SU-DHL-6 (cell line): ENCODE data around the gene CHST6.

Experiments used
- H2AFZ ChIP-seq: fragments of 200-600 bp; sonication (generic); 2 replicates; pipeline ENCODE4 v1.6.1; 2014; ENCODE audit warnings: low read depth, mild to moderate bottlenecking, moderate library complexity, mixed read lengths, antibody characterized with exemption, low read length; ENCODE audit not compliant: severe bottlenecking
- H3F3A ChIP-seq: fragments of 200-600 bp; shearing (Covaris generic); 2 replicates; pipeline ENCODE4 v1.6.0; 2016; ENCODE audit warnings: antibody characterized with exemption, mild to moderate bottlenecking; ENCODE audit not compliant: insufficient read depth
- H3K27ac ChIP-seq: fragments of 200-600 bp; sonication (generic); 2 replicates; pipeline ENCODE4 v1.5.1; 2016; ENCODE audit warnings: low read depth, mild to moderate bottlenecking, low read length, moderate library complexity, mixed read lengths
- H3K27me3 ChIP-seq: fragments of 200-600 bp; sonication (generic), shearing (Covaris generic); 2 replicates; pipeline ENCODE4 v1.6.0; 2014; ENCODE audit warnings: mild to moderate bottlenecking, low read length
- H3K36me3 ChIP-seq: fragments of 200-600 bp; sonication (generic); 2 replicates; pipeline ENCODE4 v1.6.1; 2014; ENCODE audit warnings: mild to moderate bottlenecking, low read length, mixed read lengths
- H3K4me2 ChIP-seq: fragments of 300-600, 200-600 bp; shearing (Covaris generic), sonication (generic); 2 replicates; pipeline ENCODE4 v1.6.0; 2014; ENCODE audit warnings: low read length, low read depth, mild to moderate bottlenecking; ENCODE audit not compliant: poor library complexity, severe bottlenecking
- H3K4me3 ChIP-seq: fragments of 200-600 bp; sonication (generic); 2 replicates; pipeline ENCODE4 v1.5.1; 2014; ENCODE audit warnings: antibody characterized with exemption, low read length, mild to moderate bottlenecking, mixed read lengths; ENCODE audit not compliant: insufficient read depth, poor library complexity, severe bottlenecking
- H3K79me2 ChIP-seq: fragments of 200-600 bp; sonication (generic); 2 replicates; pipeline ENCODE4 v1.6.1; 2014; ENCODE audit warnings: mild to moderate bottlenecking, low read length, moderate library complexity; ENCODE audit not compliant: insufficient read depth
- H3K9ac ChIP-seq: fragments of 200-600 bp; sonication (generic); 2 replicates; pipeline ENCODE4 v1.7.0; 2014; ENCODE audit warnings: mild to moderate bottlenecking, low read length
- H3K9me2 ChIP-seq: fragments of 200-600 bp; sonication (generic); replicated peaks from 2 replicates; pipeline ENCODE4 v1.6.1; 2014; ENCODE audit warnings: low read length; ENCODE audit not compliant: insufficient read depth
- H3K9me3 ChIP-seq: fragments of 200-600 bp; sonication (generic); 2 replicates; pipeline ENCODE4 v1.6.1; 2014; ENCODE audit warnings: low read length, mixed read lengths; ENCODE audit not compliant: insufficient read depth
- H4K20me1 ChIP-seq: fragments of 200-600 bp; sonication (generic); 2 replicates; pipeline ENCODE4 v1.6.1; 2014; ENCODE audit warnings: low read depth, mild to moderate bottlenecking, antibody characterized with exemption, low read length, moderate library complexity, mixed read lengths
- CTCF ChIP-seq: fragments of 200-600 bp; sonication (generic); IDR thresholded peaks from one replicate; pipeline ENCODE4 v1.5.1; 2017; ENCODE audit warnings: antibody characterized with exemption, mild to moderate bottlenecking, low read length, moderate library complexity; ENCODE audit not compliant: insufficient read depth, poor library complexity, severe bottlenecking
- EZH2phosphoT487 ChIP-seq: fragments of 200-600 bp; sonication (generic), shearing (Covaris generic); conservative IDR thresholded peaks from 2 replicates; pipeline ENCODE4 v1.6.1; 2018; ENCODE audit warnings: mild to moderate bottlenecking, antibody characterized with exemption, low read length, moderate library complexity, mixed read lengths

Gene CHST6

GRCh38 chr16:75534560-75535205 lies 39.4 kb upstream of the CHST6 start:
- H3K9me3 ChIP-seq = no peaks in the 10 kb centered on the region
- H3K79me2 ChIP-seq = no peaks in the 10 kb centered on the region
- H3K36me3 ChIP-seq = no peaks in the 10 kb centered on the region
- H3K27ac ChIP-seq = no peak overlapping the region
- H4K20me1 ChIP-seq = no peaks in the 10 kb centered on the region
- H2AFZ ChIP-seq = no peak overlapping the region
- H3F3A ChIP-seq = no peaks in the 10 kb centered on the region
- no peak for TF ChIP-seq CTCF
- no peak for TF ChIP-seq EZH2phosphoT487
- H3K9me2 ChIP-seq = no peaks in the 10 kb centered on the region
- no peaks in the 10 kb centered on the region for H3K27me3 ChIP-seq
- no peak overlapping the region for H3K9ac ChIP-seq
- no peak overlapping the region for H3K4me3 ChIP-seq
- no peak overlapping the region for H3K4me2 ChIP-seq

GRCh38 chr16:75532791-75533190 lies 37.5 kb upstream of the CHST6 start:
- H3K36me3 ChIP-seq = no peaks in the 10 kb centered on the region

GRCh38 chr16:75532142-75532765 lies 37.0 kb upstream of the CHST6 start:
- Histone ChIP-seq H3K9ac (no peak overlapping the region), H3K4me2 (no peak overlapping the region), H3K27me3 (no peaks in the 10 kb centered on the region), H3F3A (no peaks in the 10 kb centered on the region), H4K20me1 (no peaks in the 10 kb centered on the region), H3K79me2 (no peaks in the 10 kb centered on the region), H3K9me3 (no peaks in the 10 kb centered on the region), H3K36me3 (no peaks in the 10 kb centered on the region), H2AFZ (no peak overlapping the region), H3K4me3 (no peak overlapping the region), H3K9me2 (no peaks in the 10 kb centered on the region), H3K27ac (no peak overlapping the region)
- TF ChIP-seq EZH2phosphoT487 = no peak

More at GRCh38 chr16:75532791-75533190, 37.5 kb upstream of the CHST6 start:
- TF ChIP-seq EZH2phosphoT487 (no peak), CTCF (no peak)
- H3K4me3 ChIP-seq = no peak overlapping the region
- no peaks in the 10 kb centered on the region for H3K9me2 ChIP-seq
- no peaks in the 10 kb centered on the region for H4K20me1 ChIP-seq
- no peaks in the 10 kb centered on the region for H3F3A ChIP-seq
- H3K9me3 ChIP-seq = no peaks in the 10 kb centered on the region
- no peak overlapping the region for H2AFZ ChIP-seq
- H3K27me3 ChIP-seq = no peaks in the 10 kb centered on the region
- no peak overlapping the region for H3K4me2 ChIP-seq
- H3K79me2 ChIP-seq = no peaks in the 10 kb centered on the region
- H3K9ac ChIP-seq = no peak overlapping the region
- no peak overlapping the region for H3K27ac ChIP-seq

GRCh38 chr16:75529959-75530358 lies 34.7 kb upstream of the CHST6 start:
- no peak overlapping the region for H3K9ac ChIP-seq
- H3F3A ChIP-seq = no peaks in the 10 kb centered on the region
- no peak overlapping the region for H3K27ac ChIP-seq
- H3K9me2 ChIP-seq = no peaks in the 10 kb centered on the region
- no peaks in the 10 kb centered on the region for H3K9me3 ChIP-seq
- H3K4me3 ChIP-seq = no peak overlapping the region
- H3K79me2 ChIP-seq = no peaks in the 10 kb centered on the region
- no peaks in the 10 kb centered on the region for H3K27me3 ChIP-seq
- no peak overlapping the region for H2AFZ ChIP-seq
- H3K4me2 ChIP-seq = no peak overlapping the region
- TF ChIP-seq EZH2phosphoT487 = no peak
- TF ChIP-seq CTCF = no peak
- H4K20me1 ChIP-seq = no peaks in the 10 kb centered on the region
- no peaks in the 10 kb centered on the region for H3K36me3 ChIP-seq
